GM12872 (cell line): ENCODE data around the gene AFMID.

Experiments used
- TF ChIP-seq, protein P1 (sequence below): IDR thresholded peaks from 3 replicates; pipeline ENCODE4 v1.5.1; 2011; ENCODE audit warnings: low read depth, mild to moderate bottlenecking, low read length, moderate library complexity; ENCODE audit not compliant: insufficient read depth

AFMID gene

DNA sequence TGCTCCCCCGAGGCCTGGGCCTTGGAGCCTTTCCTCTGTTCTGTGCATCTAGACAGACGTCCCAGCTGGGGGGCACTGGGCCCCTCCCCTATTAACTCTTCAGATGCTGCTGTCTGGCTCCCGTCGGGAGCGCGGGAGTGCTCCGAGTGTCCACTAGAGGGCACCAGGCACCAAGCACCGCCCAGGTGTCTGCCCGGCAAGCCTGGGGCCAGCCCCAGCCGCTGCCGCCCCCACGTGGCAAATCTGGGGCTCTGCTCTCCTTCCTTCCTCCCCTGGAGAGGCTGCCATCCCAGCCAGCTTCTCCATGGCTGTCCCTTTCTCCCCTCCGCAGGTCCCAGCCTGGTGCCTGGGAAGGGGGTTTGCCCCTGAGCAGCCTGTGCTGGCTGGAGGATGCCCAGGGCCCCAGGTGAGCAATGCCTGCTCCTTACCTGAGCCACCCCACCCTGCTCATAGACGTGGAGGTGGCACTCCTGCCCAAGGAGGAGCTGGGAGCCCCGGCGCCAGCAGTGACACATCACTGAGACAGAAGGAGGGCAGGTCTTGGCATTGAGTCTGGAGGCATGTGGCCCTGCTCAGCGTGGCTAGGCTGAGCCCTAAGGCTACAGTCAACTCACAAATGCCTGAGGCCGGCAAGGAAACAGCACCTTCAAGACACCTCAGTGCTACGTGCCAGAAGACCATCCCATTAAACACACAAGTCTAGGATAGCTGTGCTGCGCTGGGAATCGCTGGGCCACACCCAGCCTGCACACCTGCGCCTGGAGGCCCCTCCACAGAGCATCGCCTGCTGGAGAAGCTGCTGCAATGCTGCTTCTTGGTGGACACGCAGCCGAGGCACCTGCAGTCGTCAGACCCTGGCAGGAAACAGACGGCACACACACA lies 64.0 kb downstream of the AFMID start:
- TF ChIP-seq, protein P1, sequence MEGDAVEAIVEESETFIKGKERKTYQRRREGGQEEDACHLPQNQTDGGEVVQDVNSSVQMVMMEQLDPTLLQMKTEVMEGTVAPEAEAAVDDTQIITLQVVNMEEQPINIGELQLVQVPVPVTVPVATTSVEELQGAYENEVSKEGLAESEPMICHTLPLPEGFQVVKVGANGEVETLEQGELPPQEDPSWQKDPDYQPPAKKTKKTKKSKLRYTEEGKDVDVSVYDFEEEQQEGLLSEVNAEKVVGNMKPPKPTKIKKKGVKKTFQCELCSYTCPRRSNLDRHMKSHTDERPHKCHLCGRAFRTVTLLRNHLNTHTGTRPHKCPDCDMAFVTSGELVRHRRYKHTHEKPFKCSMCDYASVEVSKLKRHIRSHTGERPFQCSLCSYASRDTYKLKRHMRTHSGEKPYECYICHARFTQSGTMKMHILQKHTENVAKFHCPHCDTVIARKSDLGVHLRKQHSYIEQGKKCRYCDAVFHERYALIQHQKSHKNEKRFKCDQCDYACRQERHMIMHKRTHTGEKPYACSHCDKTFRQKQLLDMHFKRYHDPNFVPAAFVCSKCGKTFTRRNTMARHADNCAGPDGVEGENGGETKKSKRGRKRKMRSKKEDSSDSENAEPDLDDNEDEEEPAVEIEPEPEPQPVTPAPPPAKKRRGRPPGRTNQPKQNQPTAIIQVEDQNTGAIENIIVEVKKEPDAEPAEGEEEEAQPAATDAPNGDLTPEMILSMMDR: peak; percentile 99

DNA sequence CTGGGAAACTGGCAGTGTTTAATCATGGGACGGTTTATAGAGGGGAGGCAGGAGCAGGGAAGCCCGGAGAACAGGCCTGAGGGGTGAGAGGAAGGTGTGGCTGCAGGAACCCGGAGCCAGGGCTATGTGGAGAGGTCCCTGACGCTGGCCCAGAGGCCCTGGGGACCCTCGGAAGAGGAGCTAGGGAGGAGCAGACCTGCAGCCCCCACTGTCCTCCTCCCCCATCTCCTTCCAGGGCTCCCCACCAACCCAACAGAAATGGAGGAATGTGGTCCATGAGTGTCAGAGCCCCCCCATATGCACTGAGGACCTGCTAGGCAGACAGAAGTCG lies 64.6 kb downstream of the AFMID start:
- TF ChIP-seq, protein P1: no peak

DNA sequence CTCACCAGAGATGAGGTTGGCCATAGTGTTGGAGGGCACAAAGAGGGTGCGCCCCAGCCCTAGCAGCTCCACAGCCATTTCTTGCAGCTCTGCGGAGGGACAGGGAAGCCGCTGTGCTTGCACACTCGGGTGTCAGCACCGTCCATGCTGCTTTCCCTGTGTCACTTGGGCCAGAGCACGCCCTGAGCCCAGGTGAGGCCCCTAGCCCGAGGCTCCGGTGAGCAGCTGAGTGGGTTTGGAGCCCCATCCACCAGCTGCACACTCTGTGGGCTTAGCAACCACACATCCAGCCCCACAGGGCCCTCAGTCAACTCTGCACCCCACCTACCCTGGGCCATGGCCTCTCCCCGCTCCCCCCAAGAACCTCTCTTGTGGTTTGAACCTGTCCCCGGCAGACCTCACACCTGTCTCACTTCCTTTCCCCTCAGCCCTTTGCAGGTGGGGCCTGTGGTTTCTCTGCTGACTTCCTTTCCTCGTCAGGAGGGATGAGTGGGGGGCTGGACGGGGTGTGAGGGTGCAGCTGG lies 65.0 kb downstream of the AFMID start:
- TF ChIP-seq, protein P1: no peak

DNA sequence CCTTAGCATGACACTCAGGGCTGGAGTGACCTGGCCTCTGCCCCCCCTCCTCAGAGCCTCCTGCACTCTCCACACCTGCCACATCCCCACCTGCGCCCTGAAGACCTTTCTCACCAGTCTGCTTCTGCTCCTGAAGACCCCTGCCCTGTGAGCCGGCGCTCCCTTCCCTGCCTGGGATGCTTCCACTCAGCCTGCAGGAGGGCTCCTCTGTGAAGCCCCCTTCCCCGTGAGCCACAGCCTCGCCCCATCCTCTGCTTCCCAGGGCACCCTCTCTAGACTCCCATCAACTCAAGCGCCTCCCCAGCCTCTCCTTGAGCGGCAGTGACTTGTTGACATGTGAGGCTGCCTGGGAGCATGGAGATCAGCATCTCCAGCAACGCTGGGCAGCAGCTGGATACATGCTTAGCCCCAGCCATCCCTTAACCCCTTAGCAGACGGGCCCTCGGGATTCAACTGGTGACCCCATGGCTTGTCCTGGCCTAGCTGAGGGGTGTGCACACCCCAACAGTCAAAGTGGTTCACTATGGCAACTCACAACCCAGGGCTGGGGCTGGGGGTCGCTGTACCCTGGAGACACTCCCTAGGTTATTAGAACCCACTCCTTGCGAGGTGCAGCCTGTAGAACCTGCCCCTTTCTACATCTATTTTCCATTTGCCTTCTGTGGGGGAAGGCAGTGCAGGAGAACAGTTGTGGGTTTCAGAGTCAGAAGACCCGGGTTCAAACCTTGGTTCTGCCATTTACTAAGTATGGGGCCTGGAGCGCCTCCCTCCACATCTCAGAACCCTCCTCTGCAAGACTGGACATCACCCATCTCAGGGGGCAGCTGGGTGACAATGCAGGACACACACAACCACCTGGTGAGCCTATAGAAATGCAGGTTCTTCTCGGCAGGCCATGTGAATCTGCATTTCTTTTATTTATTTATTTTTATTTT lies 65.8 kb downstream of the AFMID start:
- TF ChIP-seq, protein P1: no peak

DNA sequence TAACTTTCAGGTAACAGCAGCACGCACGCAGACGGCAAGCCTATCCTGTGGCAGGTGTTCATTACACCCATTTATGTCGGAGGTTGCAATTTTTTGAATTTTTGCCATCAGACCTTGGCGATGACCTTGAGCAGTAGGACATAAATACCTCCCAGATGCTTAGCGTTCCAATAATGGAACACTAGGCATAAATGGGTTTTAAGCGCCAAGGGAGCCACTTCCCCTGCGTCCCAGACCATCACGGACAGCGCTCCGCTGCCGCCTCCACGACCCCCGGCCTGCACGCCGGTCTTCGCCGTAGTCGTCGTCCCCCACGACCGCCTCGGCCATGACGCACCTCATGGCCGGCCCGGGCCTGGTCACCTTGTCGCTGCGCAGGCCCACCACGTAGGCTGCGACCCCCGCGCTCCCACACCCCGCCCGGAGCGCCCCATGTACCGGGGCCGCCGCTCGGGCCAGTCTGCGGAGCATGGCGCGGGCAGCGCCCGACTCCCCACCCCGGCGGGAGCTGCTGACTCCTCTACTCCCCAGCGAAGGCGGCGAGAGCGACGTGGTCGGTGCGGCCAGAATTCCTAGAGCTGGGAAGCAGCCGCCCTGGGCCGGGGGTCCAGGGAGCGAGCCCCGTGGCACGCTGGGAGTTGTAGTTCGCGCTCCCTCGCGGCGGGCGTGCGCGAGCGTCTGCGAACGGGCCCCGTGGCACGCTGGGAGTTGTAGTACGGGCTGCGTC lies 66.9 kb downstream of the AFMID start:
- TF ChIP-seq, protein P1: no peak

DNA sequence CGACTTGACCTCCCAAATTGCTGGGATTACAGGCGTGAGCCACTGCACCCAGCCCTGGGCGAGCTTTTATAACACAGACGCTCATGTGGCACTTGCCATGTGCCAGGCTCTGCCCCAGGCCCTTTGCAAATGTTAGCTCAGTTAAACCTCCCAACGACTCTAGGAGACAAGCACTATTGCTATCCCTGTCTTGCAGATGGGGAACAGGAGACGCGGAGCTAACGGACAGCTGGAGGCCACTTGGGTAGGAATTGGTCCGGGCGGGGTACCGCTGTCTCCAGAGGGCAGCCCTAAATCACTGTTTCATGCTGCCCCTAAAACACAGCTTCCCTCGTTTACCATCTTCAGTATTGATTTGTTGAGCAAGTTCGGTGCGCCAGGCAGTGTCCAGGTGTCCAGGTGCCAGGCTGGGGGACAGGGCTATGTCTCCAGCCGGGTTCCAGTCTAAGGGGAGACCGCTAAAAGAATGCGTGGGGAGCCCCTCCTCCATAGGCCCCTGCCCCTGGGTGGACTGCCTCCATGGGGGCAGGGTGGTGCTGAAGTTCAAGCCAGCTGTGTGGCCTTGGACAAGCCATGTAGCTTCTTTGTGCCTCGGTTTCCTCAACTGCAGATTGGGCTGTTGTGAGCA lies 68.0 kb downstream of the AFMID start:
- TF ChIP-seq, protein P1: no peak
